IPS-15b (cell line): ENCODE data around the gene BZW1.

ENCODE experiments used
- H3K27me3 ChIP-seq: one replicate; pipeline ENCODE4 v1.6.1; 2013; ENCODE audit warnings: low read length; ENCODE audit not compliant: control insufficient read depth, insufficient read depth
- H3K36me3 ChIP-seq: one replicate; pipeline ENCODE4 v1.6.1; 2013; ENCODE audit warnings: low read length; ENCODE audit not compliant: control insufficient read depth, insufficient read depth
- H3K4me1 ChIP-seq: one replicate; pipeline ENCODE4 v1.6.1; 2013; ENCODE audit warnings: mild to moderate bottlenecking, low read length; ENCODE audit not compliant: control insufficient read depth, insufficient read depth
- H3K4me3 ChIP-seq: one replicate; pipeline ENCODE4 v1.5.1; 2013; ENCODE audit warnings: low read depth, low read length
- H3K9ac ChIP-seq: one replicate; pipeline ENCODE4 v1.6.1; 2013; ENCODE audit warnings: low read depth, mild to moderate bottlenecking, low read length
- H3K9me3 ChIP-seq: one replicate; pipeline ENCODE4 v1.6.1; 2013; ENCODE audit warnings: mild to moderate bottlenecking, low read length; ENCODE audit not compliant: control insufficient read depth, insufficient read depth

BZW1 gene

DNA sequence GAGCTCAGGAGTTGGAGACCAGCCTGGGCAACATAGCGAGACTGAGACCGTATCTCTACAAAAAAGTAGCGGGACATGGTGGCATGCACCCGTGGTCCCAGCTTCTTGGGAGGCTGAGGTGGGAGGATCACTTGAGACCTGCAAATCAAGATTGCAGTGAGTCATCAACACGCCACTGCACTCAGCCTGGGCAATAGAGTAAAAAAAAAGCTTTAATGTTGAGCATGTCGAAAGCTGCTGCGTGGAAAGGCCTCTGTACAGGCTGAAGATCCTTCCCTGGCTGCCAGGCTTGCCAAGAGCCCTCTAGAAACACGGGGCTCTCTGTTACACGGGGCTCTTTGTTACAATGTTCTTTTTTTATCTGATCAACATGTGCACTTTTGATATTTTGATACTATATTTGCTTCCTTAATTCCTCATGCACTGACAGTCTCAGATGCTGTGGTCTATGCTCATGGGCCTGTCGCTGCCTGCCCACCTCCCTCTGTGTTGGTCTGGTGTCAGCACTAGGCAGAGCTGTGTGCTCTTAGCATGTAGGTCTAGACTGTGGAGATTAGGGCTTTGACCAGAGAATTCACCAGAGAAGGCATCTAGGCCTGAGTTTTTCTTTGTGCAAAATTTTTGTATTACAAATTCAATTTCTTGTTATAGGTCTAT, 34.1 kb downstream of the BZW1 start:
- Histone ChIP-seq H3K4me1 (no peaks in the 10 kb centered on the region), H3K9ac (no peak overlapping the region), H3K27me3 (no peaks in the 10 kb centered on the region), H3K4me3 (no peak overlapping the region), H3K36me3 (no peaks in the 10 kb centered on the region), H3K9me3 (no peaks in the 10 kb centered on the region)

DNA sequence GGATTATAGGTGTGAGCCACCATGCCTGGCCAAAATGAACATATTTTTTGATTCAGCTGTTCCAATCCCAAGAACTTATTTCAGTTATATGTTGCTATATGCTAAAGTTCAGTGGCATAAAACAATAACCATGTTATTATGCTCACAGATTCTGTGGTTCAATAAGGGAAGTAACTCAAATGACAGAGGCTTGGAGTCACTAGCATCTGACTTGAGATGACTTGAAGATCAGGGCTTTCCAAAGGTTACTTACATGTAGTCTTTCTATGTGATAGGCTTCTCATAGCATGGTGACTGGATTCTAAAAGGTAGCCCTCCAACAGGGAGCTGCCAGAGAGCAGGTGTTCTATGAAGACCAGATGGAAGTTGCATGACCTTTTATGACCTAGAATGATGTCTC, 35.6 kb downstream of the BZW1 start:
- Histone ChIP-seq H3K4me3 (no peak overlapping the region), H3K4me1 (no peaks in the 10 kb centered on the region), H3K36me3 (peaks cover 5% of the 10 kb centered on the region), H3K27me3 (no peaks in the 10 kb centered on the region), H3K9ac (no peak overlapping the region), H3K9me3 (no peaks in the 10 kb centered on the region)

DNA sequence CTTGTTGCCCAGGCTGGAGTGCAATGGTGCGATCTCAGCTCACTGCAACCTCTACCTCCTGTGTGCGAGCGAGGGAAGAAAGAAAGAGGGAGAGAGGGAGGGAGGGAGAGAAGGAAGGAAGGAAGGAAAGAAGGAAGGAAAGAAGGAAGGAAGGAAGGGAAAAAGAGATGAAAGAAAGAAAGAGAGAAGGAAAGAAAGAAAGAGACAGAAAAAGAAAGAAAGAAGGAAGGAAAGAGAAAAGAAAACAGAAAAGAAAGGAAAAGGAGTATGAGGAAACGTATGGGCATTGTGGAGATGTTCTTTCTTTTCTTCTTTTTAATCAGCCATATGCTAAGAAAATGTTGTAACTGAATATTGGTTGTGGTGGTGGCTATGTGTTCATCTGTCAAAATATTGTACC, 36.2 kb downstream of the BZW1 start:
- H3K36me3 ChIP-seq: peaks cover 6% of the 10 kb centered on the region
- no peaks in the 10 kb centered on the region for H3K4me1 ChIP-seq
- H3K27me3 ChIP-seq: no peaks in the 10 kb centered on the region
- H3K9ac ChIP-seq: no peak overlapping the region
- H3K4me3 ChIP-seq: no peak overlapping the region
- H3K9me3 ChIP-seq: no peaks in the 10 kb centered on the region

DNA sequence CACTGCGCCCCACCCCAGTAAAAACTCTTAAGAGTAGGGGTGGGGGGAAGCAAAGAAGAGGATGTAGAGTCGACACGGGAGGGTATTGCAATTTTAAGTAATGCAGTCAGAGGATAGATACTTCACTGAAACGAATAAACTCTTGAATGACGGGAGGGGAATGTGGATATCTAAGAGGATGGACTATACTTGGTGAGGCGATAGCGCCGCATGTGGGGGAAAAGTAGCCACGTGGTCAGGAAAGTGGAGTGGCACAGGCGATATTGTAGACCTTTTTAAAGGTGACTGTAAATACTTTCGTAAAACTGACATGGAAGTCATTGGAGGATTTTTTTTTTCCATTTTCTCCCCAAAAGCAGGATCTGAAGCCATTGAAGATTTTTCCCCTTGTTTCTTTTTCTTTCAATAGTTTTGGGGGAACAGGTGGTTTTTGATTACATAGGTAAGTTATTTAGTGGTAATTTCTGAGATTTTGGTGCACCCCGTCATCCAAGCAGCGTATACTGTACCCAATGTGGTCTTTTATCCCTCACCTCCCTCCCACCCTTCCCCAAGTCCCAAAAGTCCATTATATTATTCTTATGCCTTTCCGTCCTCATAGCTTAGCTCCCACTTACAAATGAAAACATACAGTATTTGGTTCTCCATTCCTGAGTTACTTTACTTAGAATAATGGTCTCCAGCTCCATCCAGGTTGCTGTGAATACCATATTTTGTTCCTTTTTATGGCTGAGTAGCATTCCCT, 39.0 kb downstream of the BZW1 start:
- no peaks in the 10 kb centered on the region for H3K27me3 ChIP-seq
- H3K36me3 ChIP-seq: peaks cover 17% of the 10 kb centered on the region
- H3K4me3 ChIP-seq: no peak overlapping the region
- H3K9ac ChIP-seq: no peak overlapping the region
- no peaks in the 10 kb centered on the region for H3K9me3 ChIP-seq
- H3K4me1 ChIP-seq: no peaks in the 10 kb centered on the region

DNA sequence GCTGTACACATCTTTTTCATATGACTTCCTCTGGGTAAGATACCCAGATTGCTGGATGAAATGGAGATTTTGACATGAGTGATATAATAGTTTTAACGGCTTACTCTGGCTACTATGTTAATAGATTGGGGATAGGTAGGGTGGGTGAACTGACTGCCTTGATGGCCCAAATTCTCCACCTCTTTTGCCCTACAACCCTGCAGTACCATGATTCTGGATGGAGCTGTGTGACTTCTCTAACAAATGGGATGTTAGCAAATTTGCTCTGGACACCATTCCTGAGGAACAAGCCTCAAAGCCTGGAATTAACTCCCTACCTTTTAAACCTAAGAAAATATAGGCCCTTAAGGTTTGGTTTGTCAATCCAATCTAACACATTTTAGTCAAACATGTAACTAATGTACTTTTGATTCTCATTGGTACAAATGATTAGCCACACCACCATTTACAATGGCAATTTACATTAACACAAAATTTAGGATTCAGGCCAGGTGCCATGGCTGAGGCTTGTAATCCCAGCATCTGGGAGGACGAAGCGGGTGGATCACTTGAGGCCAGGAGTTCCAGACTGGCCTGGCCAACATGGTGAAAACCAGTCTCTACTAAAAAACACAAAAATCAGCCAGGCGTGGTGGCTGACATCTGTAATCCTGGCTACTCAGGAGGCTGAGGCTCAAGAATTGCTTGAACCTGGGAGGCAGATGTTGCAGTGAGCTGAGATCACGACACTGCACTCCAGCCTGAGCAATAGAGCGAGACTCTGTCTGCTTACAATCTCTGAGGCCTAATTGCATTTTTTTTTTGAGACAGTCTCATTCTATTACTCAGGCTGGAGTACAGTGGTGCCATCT, 39.9 kb downstream of the BZW1 start:
- Histone ChIP-seq H3K9ac (no peak overlapping the region), H3K27me3 (no peaks in the 10 kb centered on the region), H3K4me3 (no peak overlapping the region), H3K9me3 (no peaks in the 10 kb centered on the region), H3K36me3 (peaks cover 24% of the 10 kb centered on the region), H3K4me1 (no peaks in the 10 kb centered on the region)

DNA sequence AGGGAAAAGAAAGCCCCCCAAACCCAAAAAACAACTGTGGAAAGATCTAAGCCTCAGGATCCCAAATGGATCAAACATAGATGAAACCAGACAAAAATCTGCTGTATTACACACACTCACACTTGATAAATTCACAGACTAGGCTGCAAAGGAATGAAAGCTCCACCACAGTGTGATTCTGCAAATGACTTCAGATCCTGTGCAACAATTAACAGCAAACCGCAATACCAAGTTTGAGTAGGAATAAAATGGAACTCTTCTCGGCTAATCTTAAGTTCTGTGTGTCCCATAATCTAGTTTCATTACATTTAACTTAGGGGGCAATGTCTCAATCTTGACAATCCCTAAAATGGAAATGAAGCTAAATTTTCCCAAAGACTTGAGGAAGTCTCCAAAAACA, 40.9 kb downstream of the BZW1 start:
- no peaks in the 10 kb centered on the region for H3K9me3 ChIP-seq
- no peak overlapping the region for H3K4me3 ChIP-seq
- no peak overlapping the region for H3K9ac ChIP-seq
- no peaks in the 10 kb centered on the region for H3K4me1 ChIP-seq
- H3K36me3 ChIP-seq: peaks cover 29% of the 10 kb centered on the region
- no peaks in the 10 kb centered on the region for H3K27me3 ChIP-seq

DNA sequence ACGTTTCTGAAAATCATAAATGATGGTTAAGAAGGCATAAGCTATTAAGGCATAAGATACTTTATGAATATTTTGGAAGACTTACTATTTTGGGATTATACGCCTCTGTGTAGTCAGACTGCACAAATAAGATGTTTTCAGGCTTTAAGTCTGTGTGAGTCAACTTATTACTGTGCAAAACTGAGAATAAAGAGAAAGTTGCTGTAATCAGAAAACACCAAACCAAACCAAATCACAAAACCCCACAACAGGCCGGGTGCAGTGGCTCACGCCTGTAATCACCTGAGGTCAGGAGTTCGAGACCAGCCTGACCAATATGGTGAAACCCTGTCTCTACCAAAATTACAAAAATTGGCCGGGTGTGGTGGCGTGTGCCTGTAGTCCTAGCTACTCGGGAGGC, 45.1 kb downstream of the BZW1 start:
- Histone ChIP-seq H3K9me3 (no peaks in the 10 kb centered on the region), H3K36me3 (peaks cover 46% of the 10 kb centered on the region), H3K9ac (no peak overlapping the region), H3K27me3 (no peaks in the 10 kb centered on the region), H3K4me1 (peaks cover 2% of the 10 kb centered on the region), H3K4me3 (no peak overlapping the region)

DNA sequence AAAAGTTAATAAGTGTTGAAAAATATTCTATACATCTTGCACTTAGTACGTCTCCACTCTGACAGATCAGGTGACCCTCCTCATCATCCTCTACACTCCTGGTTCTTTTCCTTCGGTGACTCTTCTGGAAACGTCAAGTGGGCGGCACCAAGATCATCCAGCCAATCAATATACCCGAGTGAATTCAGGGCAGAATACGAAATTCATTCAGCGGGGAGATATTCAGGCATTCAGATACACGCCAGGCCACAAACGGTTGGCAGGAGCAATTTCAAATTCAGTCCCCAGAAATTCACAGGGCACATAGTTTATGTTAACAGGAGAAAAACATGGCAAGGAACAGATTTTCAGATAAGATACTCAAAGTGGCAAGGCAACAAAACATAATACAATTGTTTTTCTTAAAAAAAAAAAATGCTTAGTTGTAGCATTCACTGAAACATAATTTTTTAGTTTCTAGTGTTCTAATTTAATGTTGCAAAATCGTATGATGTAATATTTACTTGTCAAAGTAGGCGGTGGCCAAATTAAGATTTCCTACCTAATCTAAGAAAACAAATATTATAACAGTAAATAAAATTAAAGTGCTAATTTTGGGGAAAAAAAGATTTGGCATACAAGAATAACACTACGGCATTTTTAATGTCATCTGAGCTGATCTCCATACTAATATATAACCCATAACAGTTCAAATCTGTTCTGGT, 48.5 kb downstream of the BZW1 start:
- no peaks in the 10 kb centered on the region for H3K9me3 ChIP-seq
- no peak overlapping the region for H3K9ac ChIP-seq
- H3K4me3 ChIP-seq: no peak overlapping the region
- H3K36me3 ChIP-seq: peaks cover 32% of the 10 kb centered on the region
- peaks cover 2% of the 10 kb centered on the region for H3K4me1 ChIP-seq
- no peaks in the 10 kb centered on the region for H3K27me3 ChIP-seq

DNA sequence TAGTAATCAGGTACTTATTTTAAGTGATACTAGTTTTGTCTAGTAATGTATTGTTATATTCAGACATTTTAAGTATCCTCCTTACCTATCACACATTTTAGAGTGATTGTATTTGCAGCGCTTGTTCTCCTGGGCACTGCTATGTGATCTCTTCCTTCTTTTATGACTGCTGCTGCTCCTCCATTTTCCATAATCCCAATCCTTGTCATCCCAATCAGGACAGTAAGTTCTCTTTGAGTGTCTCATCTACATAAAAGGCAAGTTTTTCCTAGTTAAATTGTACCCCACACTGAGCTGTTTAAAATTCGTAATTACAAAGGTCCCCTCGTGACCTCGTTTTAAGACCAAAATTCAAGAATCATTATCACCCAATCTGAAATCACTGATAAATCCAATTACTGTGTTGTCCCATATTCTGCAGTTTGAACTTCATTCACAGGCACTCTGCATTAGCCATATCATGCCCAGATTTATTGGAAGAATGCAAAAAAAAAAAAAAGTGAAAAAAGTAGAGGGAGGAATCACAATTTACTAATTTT, 50.0 kb downstream of the BZW1 start:
- peaks cover 22% of the 10 kb centered on the region for H3K36me3 ChIP-seq
- no peaks in the 10 kb centered on the region for H3K27me3 ChIP-seq
- H3K4me1 ChIP-seq: peaks cover 2% of the 10 kb centered on the region
- H3K4me3 ChIP-seq: peak overlapping the region; percentile 18
- no peaks in the 10 kb centered on the region for H3K9me3 ChIP-seq
- no peak overlapping the region for H3K9ac ChIP-seq

DNA sequence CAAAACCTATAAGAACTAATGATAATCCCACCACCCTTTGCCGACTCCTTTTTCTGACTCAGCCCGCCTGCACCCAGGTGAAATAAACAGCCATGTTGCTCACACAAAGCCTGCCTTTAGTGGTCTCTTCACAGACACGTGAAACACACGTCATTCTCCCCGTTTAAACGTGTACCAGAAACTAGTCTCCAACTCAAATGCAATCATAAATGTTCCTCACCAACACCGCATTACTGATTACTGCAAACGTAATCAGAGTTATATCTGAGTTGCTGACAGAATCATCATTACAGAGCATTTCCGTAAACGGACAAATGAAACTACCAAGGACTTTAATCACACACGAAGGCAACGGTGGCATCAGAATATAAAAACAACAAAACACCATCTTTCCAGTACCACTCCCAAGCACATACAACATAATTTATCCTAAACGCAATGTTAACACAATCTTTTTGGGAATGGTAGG, 50.9 kb downstream of the BZW1 start:
- Histone ChIP-seq H3K27me3 (no peaks in the 10 kb centered on the region), H3K36me3 (peaks cover 17% of the 10 kb centered on the region), H3K4me1 (peaks cover 2% of the 10 kb centered on the region), H3K9ac (peak overlapping the region; percentile 87), H3K4me3 (peak overlapping the region; percentile 99), H3K9me3 (no peaks in the 10 kb centered on the region)

DNA sequence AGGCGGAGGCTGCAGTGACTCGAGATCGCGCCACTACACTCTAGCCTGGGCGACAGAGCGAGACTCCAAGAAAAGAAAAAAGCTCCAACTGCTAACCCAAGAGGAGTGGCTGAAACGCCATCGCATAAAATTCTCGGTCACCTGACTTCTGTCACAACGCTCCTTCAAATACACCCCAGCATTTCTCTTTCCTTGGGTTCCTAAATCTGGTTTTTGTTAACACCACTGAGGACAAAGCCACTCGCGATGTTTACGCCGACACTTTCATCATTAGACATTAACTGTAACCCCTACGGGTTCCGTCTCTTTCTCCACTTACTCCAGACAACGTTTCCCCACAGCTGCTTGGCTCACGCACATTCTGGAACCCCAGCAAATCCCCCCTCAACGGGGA, 52.1 kb downstream of the BZW1 start:
- peak overlapping the region; percentile 99 for H3K4me3 ChIP-seq
- H3K27me3 ChIP-seq: no peaks in the 10 kb centered on the region
- H3K4me1 ChIP-seq: peaks cover 2% of the 10 kb centered on the region
- H3K9ac ChIP-seq: peak overlapping the region; percentile 87
- peaks cover 13% of the 10 kb centered on the region for H3K36me3 ChIP-seq
- H3K9me3 ChIP-seq: no peaks in the 10 kb centered on the region
